ENCODE data around the gene ANK3.

Gene ANK3

DNA sequence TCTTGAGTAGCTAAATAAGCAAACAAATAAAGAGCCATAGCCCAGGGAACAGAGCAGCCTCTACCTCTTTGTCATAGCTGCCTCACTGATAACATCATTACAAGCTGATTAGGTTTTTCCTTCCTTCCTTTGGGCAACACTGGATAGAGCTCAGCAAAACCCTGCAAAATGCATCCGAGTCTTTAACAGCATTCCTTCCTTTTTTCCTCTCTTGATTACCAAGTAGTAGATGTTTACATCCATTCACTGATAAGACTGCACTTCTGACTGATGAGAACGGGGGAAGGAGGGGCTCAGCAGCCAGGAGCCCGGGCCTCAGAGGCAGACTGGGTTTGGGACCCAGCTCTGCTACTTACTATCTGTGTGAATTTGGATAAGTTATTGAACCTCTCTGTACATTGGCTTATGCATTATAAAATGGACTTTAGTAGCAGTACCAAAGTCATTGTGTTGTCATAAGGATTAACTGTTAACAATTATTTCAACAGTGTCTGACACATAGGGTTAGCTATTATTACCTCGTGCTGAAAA lies 214.2 kb downstream of the ANK3 start:
- DNase-seq (no peak), ATAC-seq (no peak)

DNA sequence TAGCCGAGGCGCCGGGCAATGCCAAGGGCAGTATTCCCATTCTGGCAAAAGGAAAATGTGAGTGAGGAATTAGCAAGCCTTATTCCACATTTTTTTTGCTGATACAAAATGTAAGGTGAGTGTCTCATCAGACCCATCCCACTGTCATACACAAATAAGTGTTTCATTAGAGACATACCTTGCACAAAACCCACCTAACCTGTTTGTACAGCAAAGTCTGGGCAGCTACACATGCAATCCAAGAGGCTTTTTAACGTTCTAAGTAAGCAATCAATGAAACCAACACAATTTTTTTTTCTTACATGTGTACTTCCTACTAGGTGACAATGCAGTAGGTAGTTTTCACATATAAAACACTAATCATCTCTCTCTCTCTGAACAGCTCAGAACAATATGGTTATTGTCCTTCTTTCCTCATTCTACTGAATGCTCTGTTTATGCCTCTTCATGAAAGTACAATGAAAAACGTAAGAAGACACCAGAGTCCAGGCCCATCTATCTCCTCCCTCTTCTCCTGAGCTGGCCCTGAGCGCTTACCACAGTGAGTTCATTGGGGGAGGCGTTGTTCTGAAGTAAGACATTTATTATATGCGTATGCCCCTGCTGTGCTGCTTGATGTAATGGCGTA lies 217.2 kb downstream of the ANK3 start:
- no peak for DNase-seq
- no peak for ATAC-seq

DNA sequence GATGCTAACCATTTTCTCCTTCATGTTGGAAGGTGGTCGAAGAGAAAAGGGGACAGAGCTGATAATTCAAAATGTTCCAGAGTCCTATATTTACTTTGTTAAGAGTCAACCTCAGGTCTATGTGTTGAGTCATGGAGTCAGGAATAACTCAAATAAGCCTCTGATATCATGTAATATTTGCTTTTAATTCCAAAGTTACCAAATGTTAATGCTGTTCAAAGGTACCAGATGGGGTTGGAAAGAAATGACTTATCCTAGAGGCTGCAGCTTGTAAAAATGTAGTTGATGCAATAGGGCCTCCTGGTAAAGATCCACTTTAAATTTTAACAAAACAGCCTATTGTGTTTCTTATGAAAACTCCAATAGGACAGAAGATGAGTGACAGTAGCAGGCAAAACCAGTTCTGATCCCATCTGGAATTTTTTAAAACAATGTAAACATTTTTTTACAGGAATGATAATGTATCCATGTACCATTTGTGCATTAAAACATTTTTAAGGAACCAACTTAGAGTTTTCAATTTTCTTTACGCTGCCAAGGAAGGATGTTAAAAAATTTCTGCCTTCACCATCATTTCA lies 218.2 kb downstream of the ANK3 start:
- ATAC-seq = no peak

DNA sequence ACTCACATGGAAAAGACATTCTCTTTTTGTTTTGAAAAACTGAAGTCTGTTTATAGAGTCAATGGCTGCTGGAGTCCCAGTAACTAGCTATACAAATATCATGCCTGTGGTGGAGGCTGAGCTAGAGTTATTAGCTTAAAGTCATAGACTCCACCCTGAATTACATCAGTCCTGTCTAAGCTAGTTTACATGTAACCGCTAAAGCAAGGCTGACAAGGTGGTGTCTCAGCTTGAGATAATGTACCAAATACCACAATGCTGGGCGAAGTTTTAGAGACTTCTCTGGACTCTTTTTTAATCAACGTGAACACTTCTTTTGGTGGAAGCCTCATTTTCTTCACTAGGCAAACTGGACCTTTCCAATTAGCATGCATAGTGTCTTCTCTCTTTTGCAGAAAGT lies 219.4 kb downstream of the ANK3 start:
- DNase-seq (no peak), ATAC-seq (no peak)

More for the DNA sequence above, 218.2 kb downstream of the ANK3 start:
- DNase-seq = no peak

DNA sequence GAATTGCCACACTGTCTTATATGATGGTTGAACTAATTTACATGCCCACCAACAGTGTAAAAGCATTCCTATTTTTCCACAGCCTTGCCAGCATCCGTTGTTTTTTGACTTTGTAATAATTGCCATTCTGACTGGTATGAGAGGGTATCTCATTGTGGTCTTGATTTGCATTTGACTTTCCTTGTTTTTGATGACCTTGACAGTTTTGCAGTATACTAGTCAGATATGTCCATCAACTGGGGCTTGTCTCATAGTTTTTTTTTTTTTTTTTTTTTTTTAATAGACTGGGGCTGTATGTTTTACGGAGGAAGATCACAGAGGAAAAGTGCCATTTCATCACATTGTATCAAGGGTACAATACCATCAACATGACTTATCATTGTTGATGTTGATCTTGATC lies 220.6 kb downstream of the ANK3 start:
- DNase-seq = no peak
- ATAC-seq = no peak

DNA sequence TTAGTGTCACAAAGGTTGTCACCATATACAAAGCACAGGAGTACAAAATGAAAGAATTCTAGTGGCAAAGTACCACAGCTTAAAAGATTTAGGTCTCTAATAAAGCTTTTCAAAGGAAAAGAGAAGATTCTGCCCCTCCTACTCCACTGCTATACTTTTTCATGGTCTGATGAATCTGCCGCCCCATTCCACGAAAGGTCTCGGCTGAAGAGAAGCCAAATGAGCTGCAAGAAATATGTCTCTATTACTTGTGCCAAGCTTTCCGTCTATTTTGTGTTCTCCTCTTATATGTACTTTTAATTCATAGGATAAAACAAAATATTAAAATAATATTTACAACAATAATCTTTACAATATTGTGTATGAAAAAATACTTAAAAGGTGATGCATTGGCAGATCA lies 222.6 kb downstream of the ANK3 start:
- DNase-seq (no peak), ATAC-seq (no peak)

DNA sequence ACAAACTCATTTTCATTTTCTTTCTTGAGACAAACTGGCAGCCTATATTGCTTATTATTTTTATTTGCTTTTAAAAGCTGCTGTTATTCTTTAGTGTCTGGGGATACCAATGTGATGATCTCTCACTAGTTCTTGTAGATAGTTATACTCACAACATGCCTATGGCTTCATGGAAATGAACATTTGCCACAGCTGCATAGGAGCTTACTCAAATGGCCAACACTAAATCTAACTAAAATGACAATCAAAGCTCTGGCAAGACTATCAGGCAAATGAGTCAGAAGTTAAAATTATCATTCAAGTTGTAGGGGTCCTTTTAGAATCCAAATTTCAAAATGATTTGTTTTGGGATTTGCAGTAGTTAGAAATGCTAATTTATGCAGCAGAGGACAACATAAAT lies 225.9 kb downstream of the ANK3 start:
- ATAC-seq (no peak), DNase-seq (no peak)

DNA sequence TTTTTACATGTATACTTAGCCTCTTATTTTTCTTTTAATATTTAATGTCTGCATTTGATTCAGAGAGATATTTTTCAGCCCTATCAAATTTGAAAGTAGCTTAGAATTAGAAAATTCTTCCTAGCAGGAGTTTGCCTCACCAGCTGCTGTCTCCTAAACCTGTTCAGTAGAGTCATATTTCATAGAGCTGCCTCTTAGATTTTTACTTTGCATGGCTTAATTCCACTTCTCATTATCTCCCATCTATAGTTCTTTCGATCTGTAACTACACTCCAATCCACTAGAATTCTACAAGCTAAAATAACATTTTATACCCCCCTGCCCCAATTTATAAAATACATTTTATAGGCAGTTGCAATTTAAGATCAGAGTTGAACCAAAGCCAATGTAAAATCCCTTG lies 227.0 kb downstream of the ANK3 start:
- no peak for DNase-seq
- no peak for ATAC-seq

DNA sequence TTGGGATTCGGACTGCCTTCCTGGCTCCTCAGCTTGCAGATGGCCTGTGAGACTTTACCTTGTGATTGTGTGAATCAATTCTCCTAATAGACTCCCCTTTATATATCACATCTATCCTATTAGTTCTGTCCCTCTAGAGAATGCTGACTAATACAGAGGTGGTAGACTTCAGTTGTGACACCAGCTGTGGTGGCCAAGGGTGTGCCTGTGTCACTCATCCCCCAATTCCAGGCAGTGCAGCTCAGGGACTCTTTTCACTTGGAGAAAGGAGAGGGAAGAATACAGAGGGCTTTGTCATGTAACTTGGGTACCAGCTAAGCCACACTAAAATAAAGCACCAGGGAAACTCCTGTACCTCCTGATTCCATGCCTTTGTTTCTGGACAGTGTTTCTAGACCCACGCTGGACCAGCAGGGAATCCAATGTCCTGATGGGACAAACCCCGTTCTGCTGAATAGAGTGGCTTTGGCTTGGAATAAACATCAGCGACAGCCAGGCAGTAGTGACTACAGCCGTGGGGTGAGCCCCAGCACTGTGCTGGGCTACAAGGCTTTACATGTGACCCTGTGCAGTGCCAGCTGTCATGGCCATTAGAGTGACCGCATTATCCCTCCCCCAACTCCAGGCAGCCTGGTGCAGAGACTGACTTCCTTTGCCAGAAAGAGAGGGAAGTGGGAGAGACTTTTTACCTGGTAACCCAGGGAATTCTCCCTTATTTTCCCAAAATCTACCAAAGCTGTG lies 233.6 kb downstream of the ANK3 start:
- no peak for ATAC-seq
- DNase-seq = no peak

DNA sequence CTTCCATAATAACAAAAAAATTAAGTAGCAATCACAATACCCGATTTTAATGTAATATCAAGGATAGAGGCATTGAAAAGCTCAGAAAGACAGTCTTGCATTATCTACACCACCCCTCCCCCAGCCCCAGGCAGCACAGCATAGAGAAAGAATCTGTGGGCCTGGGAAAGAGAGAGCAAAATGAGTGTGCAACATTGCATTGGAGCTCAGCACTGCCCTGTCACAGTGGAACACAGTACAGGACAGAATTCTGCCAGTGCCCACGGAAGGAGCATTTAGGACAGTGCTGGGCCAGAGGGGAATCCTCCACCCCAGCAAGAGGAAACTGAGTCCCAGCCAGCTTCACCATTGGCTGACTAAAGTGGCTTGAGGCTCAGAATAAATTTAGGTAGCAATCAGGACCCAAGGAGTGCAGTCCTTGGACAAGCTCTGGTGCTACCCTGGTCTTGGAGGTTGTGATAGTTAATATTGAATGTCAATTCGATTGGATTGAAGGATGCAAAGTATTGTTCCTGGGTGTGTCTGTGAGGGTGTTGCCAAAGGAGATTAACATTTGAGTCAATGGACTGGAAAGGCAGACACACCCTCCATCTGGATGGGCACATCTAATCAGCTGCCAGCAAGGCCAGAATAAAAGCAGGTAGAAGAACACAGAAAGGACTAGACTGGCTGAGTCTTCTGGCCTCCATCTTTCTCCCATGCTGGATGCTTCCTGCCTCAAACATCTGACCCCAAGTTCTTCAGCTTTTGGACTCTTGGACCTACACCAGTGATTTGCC lies 234.4 kb downstream of the ANK3 start:
- ATAC-seq (no peak), DNase-seq (no peak)

DNA sequence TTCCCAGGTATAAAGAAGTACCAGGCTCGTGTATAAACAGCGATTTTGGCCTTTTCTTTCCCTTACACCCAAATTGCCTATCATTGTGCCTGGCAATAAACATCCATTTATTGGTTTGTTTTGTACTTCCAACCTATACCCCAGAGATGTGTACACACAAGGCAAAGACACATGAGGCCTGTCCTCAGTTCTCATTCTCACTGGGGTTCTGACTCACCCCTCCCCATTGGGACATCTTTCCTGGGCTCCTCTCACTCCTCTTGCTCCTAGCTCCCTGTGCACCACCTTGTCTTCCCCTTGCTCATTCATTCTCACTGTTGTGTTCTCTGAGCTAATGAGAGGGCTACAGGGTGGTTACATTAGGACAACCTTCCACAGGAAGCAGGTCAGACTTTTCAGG lies 240.7 kb downstream of the ANK3 start:
- DNase-seq = no peak
- ATAC-seq = no peak

DNA sequence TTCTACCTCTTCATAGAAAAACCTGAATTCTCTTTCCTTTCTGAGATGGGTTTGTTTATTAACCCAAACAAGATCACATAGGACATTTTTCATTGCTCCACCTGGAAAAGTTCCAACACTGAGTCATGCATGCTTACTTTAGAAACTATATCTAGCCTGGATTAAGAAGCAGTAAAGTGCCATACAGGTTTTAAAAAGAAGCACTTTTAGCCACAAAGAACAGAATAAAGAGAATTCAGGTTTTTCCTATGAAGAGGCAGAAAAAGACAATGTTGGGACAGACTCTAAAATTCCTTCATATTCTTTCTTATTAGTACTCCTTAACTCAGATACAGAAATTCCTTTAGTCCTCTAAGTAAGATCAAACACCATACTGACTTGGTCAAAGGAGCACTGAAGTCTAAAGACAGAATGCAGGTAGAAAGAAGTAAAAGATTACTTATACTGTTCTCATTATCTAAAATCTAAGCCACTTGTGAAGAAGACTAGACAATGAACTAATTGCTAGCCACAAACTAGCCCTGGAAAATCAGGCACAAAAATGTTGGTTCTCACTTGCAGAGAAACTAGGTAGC lies 241.3 kb downstream of the ANK3 start:
- DNase-seq (no peak), ATAC-seq (no peak)

DNA sequence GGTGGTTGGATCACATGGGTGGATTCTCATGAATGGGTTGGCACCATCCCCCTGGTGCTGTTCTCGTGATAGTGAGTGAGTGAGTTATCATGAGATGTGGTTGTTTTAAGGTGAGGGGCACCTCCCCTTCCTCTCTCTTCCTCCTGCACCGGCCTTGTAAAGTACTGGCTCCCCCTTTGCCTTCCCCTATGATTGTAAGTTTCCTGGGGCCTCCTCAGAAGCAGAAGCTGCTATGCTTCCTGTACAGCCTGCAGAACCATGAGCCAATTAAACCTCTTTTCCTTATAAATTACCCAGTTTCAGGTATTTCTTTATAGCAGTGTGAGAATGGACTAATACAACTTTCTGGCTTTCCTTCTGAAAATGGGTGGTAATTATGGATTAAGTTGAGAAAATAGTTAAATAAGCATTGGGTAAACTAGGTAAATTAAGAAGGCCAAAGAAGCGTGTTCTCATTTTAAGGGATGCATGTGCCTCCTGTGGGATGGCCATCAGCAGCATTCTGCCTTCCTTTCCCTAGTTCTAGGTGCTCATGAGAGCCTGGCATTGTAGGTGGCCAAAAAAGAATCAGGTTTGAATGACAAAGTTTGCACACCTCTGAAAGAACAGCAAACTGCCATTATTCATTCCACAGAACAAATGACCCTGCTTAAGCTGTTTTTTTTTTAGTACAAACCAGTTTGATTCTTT lies 242.0 kb downstream of the ANK3 start:
- no peak for ATAC-seq

DNA sequence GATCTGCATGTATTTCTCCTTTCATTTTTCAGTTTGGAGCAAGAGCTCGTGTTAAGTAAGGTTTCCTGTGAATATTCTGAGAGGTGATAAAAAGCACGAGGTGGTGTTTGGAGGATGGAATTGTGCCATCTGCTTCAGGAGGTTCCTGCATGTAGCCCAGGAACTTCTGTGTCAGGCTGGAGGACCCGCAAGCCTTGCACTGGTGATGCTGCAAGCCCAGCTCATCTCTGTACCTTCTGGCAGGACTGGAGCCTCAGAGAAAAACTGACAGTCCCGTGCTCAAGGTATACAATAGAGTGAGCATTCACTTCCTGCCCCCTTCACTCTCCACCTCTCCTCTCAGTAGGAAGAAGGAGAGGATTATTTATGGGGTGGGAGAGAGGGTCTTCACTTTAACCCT lies 242.7 kb downstream of the ANK3 start:
- no peak for DNase-seq
- no peak for ATAC-seq

More for the DNA sequence above, 242.0 kb downstream of the ANK3 start:
- no peak for DNase-seq

DNA sequence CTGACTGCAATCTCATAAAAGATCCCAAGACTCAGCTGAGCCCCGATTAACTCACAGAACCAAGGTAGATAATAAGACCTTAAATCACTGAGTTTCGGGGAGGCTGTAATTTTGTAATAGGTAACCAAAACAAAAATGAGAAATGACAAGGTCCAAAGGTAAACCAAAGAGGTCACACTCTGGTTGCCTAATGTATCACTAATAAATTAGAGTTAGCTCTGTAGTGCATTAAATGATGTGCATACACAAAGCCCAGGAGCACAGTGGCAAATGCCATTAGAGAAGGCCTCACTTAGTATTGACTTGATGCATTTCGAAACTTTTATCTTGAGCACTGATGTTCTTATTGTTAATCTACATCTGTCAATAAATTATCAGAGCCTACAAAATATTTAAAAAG lies 245.6 kb downstream of the ANK3 start:
- no peak for ATAC-seq
- no peak for DNase-seq

DNA sequence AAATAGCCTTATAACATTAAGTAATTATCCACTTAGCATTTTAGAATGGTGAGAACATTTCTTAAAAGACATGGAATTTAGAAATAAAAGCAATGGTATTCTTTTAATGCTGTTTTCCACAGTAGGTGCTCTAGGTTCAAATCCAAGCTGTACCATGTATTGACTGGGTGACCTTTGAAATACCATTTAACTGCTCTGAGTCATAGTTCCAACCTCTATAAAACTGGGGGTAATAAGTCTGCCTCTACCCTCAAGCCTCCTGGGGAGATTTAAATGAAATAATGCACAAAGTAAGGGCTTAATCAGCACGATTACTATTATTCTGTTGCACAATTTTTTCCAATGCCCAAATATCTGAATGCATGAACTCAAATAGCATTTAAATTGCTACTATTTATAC lies 246.9 kb downstream of the ANK3 start:
- DNase-seq (no peak), ATAC-seq (no peak)

DNA sequence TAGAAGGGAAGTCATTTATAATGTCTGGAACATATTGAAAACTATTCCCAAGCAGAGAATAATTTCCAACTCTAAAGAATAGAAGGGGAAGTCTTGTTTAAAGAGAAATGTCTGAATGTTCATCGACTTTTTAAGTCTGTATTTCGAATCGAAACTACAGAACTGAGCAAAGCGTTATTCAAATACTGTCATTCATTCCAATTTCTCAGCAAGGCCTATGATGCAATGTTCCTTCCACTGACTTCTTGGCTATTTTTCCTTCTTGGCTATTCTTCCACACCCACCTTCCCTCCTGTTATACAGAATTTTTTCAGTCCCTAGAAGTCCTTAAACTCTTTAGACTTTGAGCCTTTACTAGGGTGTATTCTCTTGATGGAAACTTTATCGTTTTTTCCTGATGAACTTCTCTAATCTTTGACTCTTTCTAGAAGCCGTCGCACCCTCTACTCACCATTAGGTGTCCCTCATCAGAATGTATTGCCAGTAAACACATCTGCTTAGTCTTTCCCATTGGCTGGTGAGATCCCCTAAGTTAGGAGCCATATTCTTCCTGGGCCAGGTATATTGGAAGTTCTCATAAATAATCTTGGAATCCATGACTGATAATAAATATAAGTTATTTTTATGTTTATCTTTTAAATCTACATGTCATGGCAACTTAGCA lies 247.6 kb downstream of the ANK3 start:
- no peak for ATAC-seq
- no peak for DNase-seq

DNA sequence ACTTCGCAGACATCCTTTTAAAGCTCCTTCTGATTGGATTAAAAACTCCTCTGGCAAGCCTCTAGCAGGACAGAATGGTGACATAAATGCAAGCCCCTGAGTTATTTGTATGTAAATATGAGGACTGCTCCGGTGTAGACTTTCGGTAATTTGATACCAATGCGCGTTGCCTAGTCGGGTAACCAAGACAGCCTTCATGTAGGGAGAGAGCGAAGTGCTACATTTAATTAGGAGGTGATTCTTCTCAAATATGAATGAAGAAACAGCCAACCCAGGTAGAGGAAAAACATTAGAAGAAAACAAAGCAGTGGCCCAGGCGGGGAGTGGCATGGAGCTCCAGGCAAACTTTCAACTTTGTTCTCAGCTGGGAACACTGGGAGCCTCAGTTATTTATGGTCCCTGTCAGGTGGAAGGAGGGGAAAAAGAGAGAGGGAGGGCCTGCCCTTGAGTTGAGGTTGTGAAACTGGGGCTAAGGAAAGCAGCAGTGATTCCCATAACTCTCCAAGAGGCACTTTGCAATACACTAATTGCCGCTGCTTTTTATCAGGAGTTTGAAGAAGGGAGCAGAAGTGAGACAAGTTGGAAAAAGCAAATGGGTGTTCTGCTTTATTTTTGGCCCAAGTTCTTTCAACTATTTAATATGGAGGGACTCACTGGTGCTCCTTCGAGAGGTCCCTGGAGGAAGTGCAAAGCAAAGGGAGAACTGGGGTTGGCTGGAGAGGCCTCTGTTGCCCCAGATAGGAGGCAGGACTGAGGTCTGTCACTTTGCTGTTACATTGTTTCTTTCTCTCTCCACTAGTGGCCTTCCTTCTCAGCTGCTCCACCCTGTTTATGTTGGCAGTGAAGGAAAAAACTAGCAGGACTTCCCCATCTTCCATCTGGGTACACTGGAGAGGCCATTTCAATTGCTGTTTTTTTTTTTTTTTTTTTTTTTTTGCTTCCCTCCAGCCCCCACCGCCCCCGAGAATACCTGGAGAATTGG lies 248.7 kb downstream of the ANK3 start:
- ATAC-seq = no peak

DNA sequence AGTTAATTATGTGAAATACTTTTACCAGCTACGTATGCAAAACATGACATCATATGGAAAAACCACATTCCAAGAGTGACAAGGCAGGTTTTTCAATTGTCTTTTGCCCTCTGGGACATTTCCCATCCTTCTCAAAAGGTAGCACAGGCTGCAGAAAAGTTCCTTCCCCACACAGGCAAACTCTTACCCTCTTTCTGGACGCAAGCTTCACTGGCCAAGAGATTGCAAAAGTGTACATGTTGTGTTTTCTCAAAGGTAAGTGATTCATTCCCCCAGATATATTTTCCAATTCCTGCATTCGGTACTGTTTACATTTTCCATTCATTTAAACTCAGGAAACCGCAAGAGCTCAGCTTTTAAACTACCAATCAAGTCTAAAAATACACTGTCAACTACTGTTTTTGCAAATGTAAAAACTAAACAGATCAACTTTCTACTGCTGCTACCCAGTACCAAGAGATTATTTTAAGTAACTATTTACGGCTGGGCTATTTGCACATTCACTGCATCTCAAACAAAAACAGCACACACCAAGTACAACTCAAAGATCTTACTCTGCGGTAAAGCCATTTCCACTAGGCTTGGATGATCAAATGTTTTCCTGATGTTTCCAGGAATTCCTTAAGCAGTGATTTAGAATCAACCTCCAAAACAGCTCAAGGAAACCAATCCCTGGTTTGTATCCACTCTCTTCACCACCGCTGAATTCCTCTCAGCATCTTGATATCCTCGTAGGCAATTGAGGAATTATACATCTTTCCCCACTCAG lies 249.7 kb downstream of the ANK3 start:
- ATAC-seq (no peak), DNase-seq (no peak)

More for the DNA sequence above, 248.7 kb downstream of the ANK3 start:
- DNase-seq = no peak
